Measurements from ENCODE around the gene PCDHGC3.
A peak's percentile ranks its signal among the peaks of the same experiment; 100 is the strongest.

The PCDHGC3 gene

GRCh38 chr5:141494761-141495452 lies 19.1 kb downstream of the PCDHGC3 start:
- DNase-seq (ENCODE audit: low read depth), result peak; percentile 15
- H3K4me3 ChIP-seq (ENCODE audit: control insufficient read depth, low read depth, low read length), result no peak overlapping the region
- TF ChIP-seq, protein P1, sequence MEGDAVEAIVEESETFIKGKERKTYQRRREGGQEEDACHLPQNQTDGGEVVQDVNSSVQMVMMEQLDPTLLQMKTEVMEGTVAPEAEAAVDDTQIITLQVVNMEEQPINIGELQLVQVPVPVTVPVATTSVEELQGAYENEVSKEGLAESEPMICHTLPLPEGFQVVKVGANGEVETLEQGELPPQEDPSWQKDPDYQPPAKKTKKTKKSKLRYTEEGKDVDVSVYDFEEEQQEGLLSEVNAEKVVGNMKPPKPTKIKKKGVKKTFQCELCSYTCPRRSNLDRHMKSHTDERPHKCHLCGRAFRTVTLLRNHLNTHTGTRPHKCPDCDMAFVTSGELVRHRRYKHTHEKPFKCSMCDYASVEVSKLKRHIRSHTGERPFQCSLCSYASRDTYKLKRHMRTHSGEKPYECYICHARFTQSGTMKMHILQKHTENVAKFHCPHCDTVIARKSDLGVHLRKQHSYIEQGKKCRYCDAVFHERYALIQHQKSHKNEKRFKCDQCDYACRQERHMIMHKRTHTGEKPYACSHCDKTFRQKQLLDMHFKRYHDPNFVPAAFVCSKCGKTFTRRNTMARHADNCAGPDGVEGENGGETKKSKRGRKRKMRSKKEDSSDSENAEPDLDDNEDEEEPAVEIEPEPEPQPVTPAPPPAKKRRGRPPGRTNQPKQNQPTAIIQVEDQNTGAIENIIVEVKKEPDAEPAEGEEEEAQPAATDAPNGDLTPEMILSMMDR (conservative IDR thresholded peaks at IDR 0.05; ENCODE audit: control insufficient read depth, insufficient read depth, low read depth, low read length), result no peak

DNA sequence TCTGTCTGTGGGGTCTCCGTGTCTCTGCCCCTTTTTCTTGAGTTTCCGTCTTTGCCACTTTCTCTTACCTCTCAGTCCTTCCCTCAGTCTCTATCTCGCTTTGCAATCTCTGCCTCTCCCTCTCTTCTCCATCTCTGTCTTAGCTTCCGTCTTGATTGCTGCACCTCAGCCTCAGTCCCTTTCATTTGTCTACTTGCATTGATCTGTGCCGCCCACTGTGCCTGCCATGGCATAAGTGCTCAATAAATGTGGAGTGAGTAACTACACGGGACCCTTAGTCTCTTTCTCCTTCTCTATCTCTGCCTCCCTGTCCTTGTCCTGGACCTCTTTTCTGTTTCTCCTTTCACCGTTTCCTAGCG lies 19.7 kb downstream of the PCDHGC3 start:
- no peak overlapping the region for H3K4me3 ChIP-seq (ENCODE audit: control insufficient read depth, low read depth, low read length)
- TF ChIP-seq, protein P1 (conservative IDR thresholded peaks at IDR 0.05; ENCODE audit: control insufficient read depth, insufficient read depth, low read depth, low read length), result no peak
- no peak for DNase-seq (ENCODE audit: low read depth)

DNA sequence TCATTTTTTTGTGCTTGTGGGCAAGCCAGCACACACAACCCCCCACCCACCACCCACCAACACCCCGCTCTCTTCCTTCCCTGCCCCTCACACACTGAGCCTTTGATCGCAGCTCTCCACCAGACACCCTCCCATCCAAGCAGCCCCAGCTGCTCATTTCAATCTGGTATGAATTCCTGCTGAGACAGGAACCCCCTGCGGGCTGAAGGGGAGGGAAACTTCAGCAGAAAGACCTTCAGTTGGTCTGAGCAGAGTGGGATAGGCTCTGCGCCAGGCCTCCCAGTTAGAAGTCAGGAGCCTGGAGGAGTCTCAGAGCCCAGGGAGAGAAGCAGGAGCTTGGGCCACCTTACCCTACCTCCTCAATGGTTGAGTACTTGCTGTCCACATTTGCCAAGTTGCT lies 20.3 kb downstream of the PCDHGC3 start:
- DNase-seq (ENCODE audit: low read depth), result no peak
- no peak overlapping the region for H3K4me3 ChIP-seq (ENCODE audit: control insufficient read depth, low read depth, low read length)
- TF ChIP-seq, protein P1 (conservative IDR thresholded peaks at IDR 0.05; ENCODE audit: control insufficient read depth, insufficient read depth, low read depth, low read length), result no peak

DNA sequence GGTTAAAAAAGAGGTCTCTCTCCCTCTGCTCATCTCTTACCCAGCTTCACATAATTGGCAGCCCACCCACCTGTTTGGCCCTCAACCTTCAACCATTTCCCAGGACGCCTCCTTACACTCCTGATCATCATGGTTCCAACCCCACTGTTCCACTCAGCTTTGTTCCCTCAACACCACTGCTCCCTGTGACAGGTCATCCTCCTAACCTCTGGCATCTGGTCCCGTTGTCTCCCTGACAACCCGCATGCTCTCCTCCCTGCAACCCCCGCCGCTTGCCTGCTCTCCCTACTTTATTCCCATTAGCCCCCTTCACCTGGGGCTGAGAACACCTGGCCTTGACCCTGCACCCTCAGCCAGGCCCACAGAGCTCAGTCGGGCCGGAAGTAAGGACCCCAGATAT lies 26.0 kb downstream of the PCDHGC3 start:
- H3K4me3 ChIP-seq (ENCODE audit: control insufficient read depth, low read depth, low read length), result no peak overlapping the region
- DNase-seq (ENCODE audit: low read depth), result no peak
- TF ChIP-seq, protein P1 (conservative IDR thresholded peaks at IDR 0.05; ENCODE audit: control insufficient read depth, insufficient read depth, low read depth, low read length), result no peak

DNA sequence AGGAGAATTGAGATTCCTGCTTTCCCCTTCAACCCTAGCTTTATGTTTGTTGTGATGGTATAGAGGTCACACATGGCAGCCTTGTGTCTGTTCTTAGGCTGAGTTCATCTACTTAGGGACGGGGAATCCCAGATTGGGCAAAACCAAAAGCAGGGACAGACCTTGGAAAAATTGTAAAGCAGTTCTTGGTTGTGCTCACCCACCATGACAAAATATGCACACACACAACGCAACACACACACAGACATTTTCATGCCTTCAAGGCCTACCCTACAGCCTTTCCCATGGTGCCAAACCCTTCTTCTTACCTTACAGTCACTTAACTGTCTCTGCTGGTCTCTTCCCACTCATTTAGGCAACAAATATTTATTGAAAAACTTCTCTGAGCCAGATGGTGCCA lies 27.9 kb downstream of the PCDHGC3 start:
- DNase-seq (ENCODE audit: low read depth), result no peak
- no peak overlapping the region for H3K4me3 ChIP-seq (ENCODE audit: control insufficient read depth, low read depth, low read length)
- TF ChIP-seq, protein P1 (conservative IDR thresholded peaks at IDR 0.05; ENCODE audit: control insufficient read depth, insufficient read depth, low read depth, low read length), result no peak

GRCh38 chr5:141504216-141504615 lies 28.4 kb downstream of the PCDHGC3 start:
- H3K4me3 ChIP-seq (ENCODE audit: control insufficient read depth, low read depth, low read length), result no peak overlapping the region
- TF ChIP-seq, protein P1 (conservative IDR thresholded peaks at IDR 0.05; ENCODE audit: control insufficient read depth, insufficient read depth, low read depth, low read length), result no peak
- no peak for DNase-seq (ENCODE audit: low read depth)
